ENCODE data around the gene CAMK1D.

- TF ChIP-seq CTCF (conservative IDR thresholded peaks at IDR 0.05), result no peak
- TF ChIP-seq EZH2 (IDR thresholded peaks at IDR 0.05; ENCODE audit: low read depth), result no peak
These were observed 288.8 kb downstream of the CAMK1D start for GRCh38 chr10:12638103-12638502.

All from PC-9 (cell line).